Transverse colon (tissue), 4 donors: Measurements from ENCODE around the gene PFDN2. TPM values are rescaled to one million over a fixed set of nuclear protein-coding genes. Genes with fewer than 3 reads are reported as not detected.

Experiments used
- DNase-seq: peaks from one replicate; pipeline ENCODE4 v3.0.0-alpha.2; 2019
- H3K27ac ChIP-seq, 4 donors: fragments of 200-600 bp; sonication (generic); 2 replicates each; pipeline ENCODE4 v1.5.1; 2016 to 2018; ENCODE audit warnings: inconsistent platforms in 4 of 4
- H3K27me3 ChIP-seq: fragments of 200-600 bp; sonication (generic); 2 replicates; pipeline ENCODE4 v1.5.1; 2017; ENCODE audit warnings: inconsistent platforms
- H3K36me3 ChIP-seq, 4 donors: fragments of 200-600 bp; sonication (generic); 2 replicates each; pipeline ENCODE4 v1.5.1; 2017 to 2019; ENCODE audit warnings: inconsistent platforms in 4 of 4
- H3K4me1 ChIP-seq, 4 donors: fragments of 200-600 bp; sonication (generic); 2 replicates each; pipeline ENCODE4 v1.5.1; 2017 to 2020; ENCODE audit warnings: inconsistent platforms in 4 of 4
- H3K4me3 ChIP-seq, 4 donors: fragments of 200-600 bp; sonication (generic); 1 replicate in 1 of 4; 2 replicates in 3 of 4; pipeline versions ENCODE4 v1.5.1 to v1.6.1; 2017 to 2019; ENCODE audit warnings: inconsistent platforms in 4 of 4
- H3K9me3 ChIP-seq, 2 donors: fragments of 200-600 bp; sonication (generic); 2 replicates each; pipeline ENCODE4 v1.5.1; 2017 to 2019; ENCODE audit warnings: inconsistent platforms in 2 of 2
- CTCF ChIP-seq, 5 experiments: fragments of 200-600 bp in 3 of 5; fragments of 450-650 bp in 2 of 5; sonication (generic) in 3 of 5; IDR thresholded peaks; 1 replicate in 2 of 5; 2 replicates in 3 of 5; pipeline ENCODE4 v1.5.1; 2016 to 2017; ENCODE audit warnings: antibody characterized with exemption in 5 of 5, inconsistent platforms in 3 of 5, mild to moderate bottlenecking in 2 of 5, moderate library complexity in 1 of 5
- EP300 ChIP-seq: sonication (generic); formaldehyde crosslinking; IDR thresholded peaks from one replicate; pipeline ENCODE4 v1.6.1; 2017; ENCODE audit warnings: antibody characterized with exemption, low read depth
- POLR2A ChIP-seq: fragments of 450-650 bp; IDR thresholded peaks from one replicate; pipeline ENCODE4 v1.6.1; 2016; ENCODE audit warnings: antibody characterized with exemption, mild to moderate bottlenecking, moderate library complexity
- POLR2AphosphoS5 ChIP-seq, 3 donors: sonication (generic); formaldehyde crosslinking; IDR thresholded peaks; one replicate each; pipeline ENCODE4 v1.6.1; 2016; ENCODE audit warnings: antibody characterized with exemption in 3 of 3
- WGBS, 2 donors: methylation state at CpG; one replicate each; pipeline ENCODE4 v1.1.5; 2018; ENCODE audit warnings: low coverage in 1 of 2; 5-methylcytosine and 5-hydroxymethylcytosine counted together
- in situ Hi-C, 4 donors: fragments of 200-750 bp; cut with MboI; loops; one replicate each; pipeline versions ENCODE4 v1.15.0 to v1.15.1; 2017; ENCODE audit warnings: low sequenced_read_pairs in 3 of 4, low pct_ligation_motif_present in 1 of 4, low pct_unique_long_range_greater_than_20kb in 1 of 4
- intact Hi-C: fragments of 100-400 bp; cut with DNase I; formaldehyde crosslinking; loops from one replicate; pipeline ENCODE4 v1.15.1; 2023; ENCODE audit warnings: low total_unique reads
- total RNA-seq, 4 donors: library from RNA; depleted of rRNA; stranded (reverse); fragments of >200 nt; gene quantifications; one replicate each; pipeline ENCODE4 v1.1.0, GENCODE V29; 2016

PFDN2 gene
- total RNA-seq, 4 donors from 2014 or later: 28.9 to 70.5 (median 45.9) TPM

DNA sequence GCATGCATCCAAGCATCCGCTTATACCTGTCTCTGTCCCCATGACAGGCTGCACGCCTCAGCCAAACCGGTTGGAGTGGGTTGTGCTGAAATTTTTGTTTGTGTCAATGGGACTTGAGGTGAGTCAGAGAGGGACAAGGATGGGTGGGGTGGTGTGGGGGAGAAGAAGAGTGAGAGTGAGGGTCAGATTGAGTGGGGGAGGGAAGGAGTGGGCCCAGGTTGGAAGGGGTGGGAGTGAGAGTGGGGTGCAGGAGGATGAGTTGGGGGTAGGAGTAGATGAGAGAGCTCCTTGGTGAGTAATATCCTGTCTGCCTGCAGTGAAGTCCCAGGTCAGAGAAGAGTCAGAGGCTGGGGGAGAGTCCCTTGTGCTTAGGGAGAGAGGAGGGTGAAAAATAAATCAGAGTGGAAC lies 25.2 kb downstream of the PFDN2 start:
- Histone ChIP-seq H3K36me3 (no peaks in the 10 kb centered on the region), H3K4me3 (no peak overlapping the region), H3K9me3 (no peaks in the 10 kb centered on the region), H3K4me1 (peaks cover 4 to 26% (median 11%) of the 10 kb centered on the region in 4 donors), H3K27ac (no peak overlapping the region), H3K27me3 (no peaks in the 10 kb centered on the region)
- intact Hi-C loops (no loop called here), in situ Hi-C loops (loop anchor here in 2 of 4 donors (5.0 to 25.0 kb wide), 3 partner anchors 95 to 255 kb away; no protein-coding TSS in a partner anchor)
- TF ChIP-seq EP300: no peak
- TF ChIP-seq POLR2A: no peak
- TF ChIP-seq CTCF (IDR thresholded peaks at IDR 0.05): no peak
- TF ChIP-seq POLR2AphosphoS5 (IDR thresholded peaks at IDR 0.05): no peak
- no peak for DNase-seq
- 80% methylated on average over 3 of the region's 3 CpGs; no CpG with 5 or more reads in 1 of the 2 donors for WGBS, 2 donors

DNA sequence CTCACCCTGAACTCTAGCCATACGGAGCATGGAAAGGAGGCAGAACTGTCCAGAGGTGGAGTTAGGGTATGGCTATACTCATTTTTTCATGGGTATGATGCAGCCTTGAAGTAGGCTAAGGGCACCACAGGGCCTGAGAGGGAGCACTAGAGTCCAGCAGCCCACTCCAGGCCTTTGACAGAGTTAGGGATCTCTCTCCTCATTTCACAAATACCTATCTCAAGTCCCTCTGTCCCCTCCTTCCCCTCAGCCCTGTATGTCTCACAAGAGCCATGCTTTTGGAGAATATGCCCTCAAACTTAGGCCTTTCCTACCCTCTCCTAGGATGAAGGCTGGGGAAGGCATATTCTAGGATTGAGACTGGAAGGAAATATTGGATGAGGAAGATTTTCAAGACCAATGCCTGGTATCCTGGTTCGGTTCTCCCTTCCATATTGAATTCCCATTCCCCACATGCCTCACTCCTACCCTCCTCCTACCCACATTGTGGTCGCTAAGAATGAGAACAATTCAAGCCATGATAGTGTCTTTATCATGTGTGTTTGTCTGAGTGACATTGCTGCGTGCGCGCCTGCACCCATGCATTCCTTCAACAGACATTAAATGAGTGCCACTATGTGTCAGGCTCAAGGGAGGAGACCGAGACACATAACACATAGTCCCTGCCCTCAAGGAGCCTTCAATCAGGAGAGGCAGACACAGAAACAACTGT lies 25.9 kb downstream of the PFDN2 start:
- peaks cover 0 to 21% (median 6%) of the 10 kb centered on the region in 4 donors for H3K4me1 ChIP-seq
- H3K4me3 ChIP-seq: no peak overlapping the region
- DNase-seq: no peak
- in situ Hi-C loops (loop anchor here in 2 of 4 donors (5.0 to 25.0 kb wide), 3 partner anchors 95 to 255 kb away; no protein-coding TSS in a partner anchor), intact Hi-C loops (no loop called here)
- TF ChIP-seq EP300 (no peak), POLR2A (no peak), CTCF (IDR thresholded peaks at IDR 0.05) (no peak), POLR2AphosphoS5 (IDR thresholded peaks at IDR 0.05) (no peak)
- H3K27ac ChIP-seq: no peak overlapping the region
- H3K9me3 ChIP-seq: no peaks in the 10 kb centered on the region
- H3K27me3 ChIP-seq: no peaks in the 10 kb centered on the region
- 94 to 100% methylated on average over 5 to 7 of the region's 7 CpGs for WGBS, 2 donors
- no peaks in the 10 kb centered on the region for H3K36me3 ChIP-seq

- H3K36me3 ChIP-seq: no peaks in the 10 kb centered on the region
Measured at GRCh38 chr1:161091093-161091492, 26.7 kb downstream of the PFDN2 start.

More at GRCh38 chr1:161091093-161091492, 26.7 kb downstream of the PFDN2 start:
- no peak for DNase-seq
- Histone ChIP-seq H3K27ac (no peak overlapping the region), H3K4me3 (no peak overlapping the region), H3K4me1 (peaks cover 0 to 15% (median 10%) of the 10 kb centered on the region in 4 donors), H3K27me3 (no peaks in the 10 kb centered on the region), H3K9me3 (no peaks in the 10 kb centered on the region)
- WGBS, 2 donors: 87 to 100% methylated on average over 2 to 5 of the region's 5 CpGs
- in situ Hi-C loops: loop anchor here in 2 of 4 donors (5.0 to 25.0 kb wide), 3 partner anchors 94 to 254 kb away; no protein-coding TSS in a partner anchor
- no peak for TF ChIP-seq POLR2A
- no peak for TF ChIP-seq POLR2AphosphoS5 (IDR thresholded peaks at IDR 0.05)
- no peak for TF ChIP-seq CTCF (IDR thresholded peaks at IDR 0.05)
- TF ChIP-seq EP300: no peak
- intact Hi-C loops: no loop called here
